GM23338 (cell line): ENCODE measurements around the gene ROBO1. TPM values are rescaled to one million over a fixed set of nuclear protein-coding genes. Genes with fewer than 3 reads are reported as not detected.

Experiments
- ATAC-seq: fragments of 200-7000 bp; cut with Tn5 transposase; 3 replicates; pipeline ENCODE4 v1.9.1; 2020
- DNase-seq: peaks from one replicate; pipeline ENCODE4 v3.0.0-alpha.2; 2015; ENCODE audit warnings: low spot score
- H2AFZ ChIP-seq: fragments of 200-600 bp; sonication (generic); 2 replicates; pipeline ENCODE4 v1.8.0; 2016; ENCODE audit warnings: antibody characterized with exemption, mild to moderate bottlenecking, moderate library complexity
- H3F3A ChIP-seq: fragments of 200-600 bp; sonication (generic); replicated peaks from 2 replicates; pipeline ENCODE4 v1.8.0; 2017; ENCODE audit warnings: antibody characterized with exemption, mixed run types, low read depth
- H3K27ac ChIP-seq: fragments of 200-600 bp; sonication (generic); 2 replicates; pipeline ENCODE4 v1.6.1; 2016; ENCODE audit warnings: low read depth
- H3K27me3 ChIP-seq: fragments of 200-600 bp; sonication (generic); 2 replicates; pipeline ENCODE4 v1.8.0; 2016; ENCODE audit warnings: mild to moderate bottlenecking, mixed run types, moderate library complexity; ENCODE audit not compliant: insufficient read depth
- H3K36me3 ChIP-seq: fragments of 200-600 bp; sonication (generic); 2 replicates; pipeline ENCODE4 v1.8.0; 2016; ENCODE audit warnings: mild to moderate bottlenecking; ENCODE audit not compliant: insufficient read depth
- H3K4me1 ChIP-seq: fragments of 200-600 bp; sonication (generic); 2 replicates; pipeline ENCODE4 v1.8.0; 2016; ENCODE audit warnings: mild to moderate bottlenecking, moderate library complexity; ENCODE audit not compliant: insufficient read depth
- H3K4me2 ChIP-seq: fragments of 200-600 bp; sonication (generic); 2 replicates; pipeline ENCODE4 v1.7.1; 2017; ENCODE audit warnings: mixed run types
- H3K4me3 ChIP-seq: fragments of 200-600 bp; sonication (generic); 2 replicates; pipeline ENCODE4 v1.6.1; 2016; ENCODE audit warnings: mixed run types
- H3K79me2 ChIP-seq: fragments of 200-600 bp; sonication (generic); replicated peaks from 2 replicates; pipeline ENCODE4 v1.8.0; 2017; ENCODE audit warnings: mild to moderate bottlenecking; ENCODE audit not compliant: insufficient read depth
- H3K9me2 ChIP-seq: fragments of 200-600 bp; sonication (generic); 2 replicates; pipeline ENCODE4 v1.8.0; 2017; ENCODE audit not compliant: insufficient read depth
- H4K20me1 ChIP-seq: fragments of 200-600 bp; sonication (generic); replicated peaks from 2 replicates; pipeline ENCODE4 v1.8.0; 2017; ENCODE audit warnings: mild to moderate bottlenecking; ENCODE audit not compliant: insufficient read depth
- H3K27ac Mint-ChIP-seq: 2 replicates; pipeline ENCODE4 v1.8.0; 2020; ENCODE audit warnings: inconsistent platforms, mild to moderate bottlenecking, moderate library complexity, mixed read lengths
- H3K27me3 Mint-ChIP-seq: 3 replicates; pipeline ENCODE4 v1.8.0; 2022; ENCODE audit warnings: low read depth, mild to moderate bottlenecking, moderate library complexity, mixed read lengths, inconsistent platforms; ENCODE audit not compliant: insufficient read depth, poor library complexity
- H3K36me3 Mint-ChIP-seq: 3 replicates; pipeline ENCODE4 v1.8.0; 2021; ENCODE audit warnings: low read depth, mild to moderate bottlenecking, inconsistent platforms, moderate library complexity, mixed read lengths
- H3K4me1 Mint-ChIP-seq: 3 replicates; pipeline ENCODE4 v1.8.0; 2020; ENCODE audit warnings: mild to moderate bottlenecking, inconsistent platforms, mixed read lengths
- H3K4me3 Mint-ChIP-seq: 3 replicates; pipeline ENCODE4 v1.8.0; 2021; ENCODE audit warnings: moderate library complexity, mild to moderate bottlenecking, inconsistent platforms, mixed read lengths
- H3K9me3 Mint-ChIP-seq: 3 replicates; pipeline ENCODE4 v1.8.0; 2020; ENCODE audit warnings: moderate library complexity, mild to moderate bottlenecking, inconsistent platforms, mixed read lengths
- CREB1 ChIP-seq: fragments of 250-450 bp; sonication (Bioruptor Pico); IDR thresholded peaks from 2 replicates; pipeline ENCODE4 v1.5.0; 2020; ENCODE audit warnings: low read depth, mild to moderate bottlenecking, moderate library complexity
- EZH2 ChIP-seq: fragments of 200-600 bp; sonication (generic); IDR thresholded peaks from one replicate; pipeline ENCODE4 v1.8.0; 2017; ENCODE audit warnings: antibody characterized with exemption, mild to moderate bottlenecking, low read depth; ENCODE audit not compliant: unreplicated experiment
- EZH2phosphoT487 ChIP-seq: fragments of 200-600 bp; sonication (generic); IDR thresholded peaks from one replicate; pipeline ENCODE4 v1.8.1; 2018; ENCODE audit warnings: antibody characterized with exemption; ENCODE audit not compliant: unreplicated experiment
- JUNB ChIP-seq: IDR thresholded peaks from one replicate; pipeline ENCODE4 v1.6.1; 2016; ENCODE audit warnings: antibody characterized with exemption; ENCODE audit not compliant: unreplicated experiment
- NANOG ChIP-seq: IDR thresholded peaks from 2 replicates; pipeline ENCODE4 v1.6.1; 2016; ENCODE audit warnings: antibody characterized with exemption, borderline replicate concordance
- REST ChIP-seq: IDR thresholded peaks from one replicate; pipeline ENCODE4 v1.6.1; 2018; ENCODE audit warnings: antibody characterized with exemption; ENCODE audit not compliant: unreplicated experiment
- STAT1 ChIP-seq: IDR thresholded peaks from one replicate; pipeline ENCODE4 v1.6.1; 2016; ENCODE audit warnings: antibody characterized with exemption; ENCODE audit not compliant: unreplicated experiment
- ZNF114 ChIP-seq: fragments of 250-450 bp; sonication (Bioruptor Pico); IDR thresholded peaks from 2 replicates; pipeline ENCODE4 v1.5.0; 2020; ENCODE audit warnings: mild to moderate bottlenecking, moderate library complexity
- ZNF331 ChIP-seq: fragments of 250-450 bp; sonication (Bioruptor Pico); IDR thresholded peaks from 2 replicates; pipeline ENCODE4 v1.5.0; 2020; ENCODE audit warnings: low read depth, mild to moderate bottlenecking, moderate library complexity
- ZNF462 ChIP-seq: fragments of 250-450 bp; sonication (Bioruptor Pico); IDR thresholded peaks from 2 replicates; pipeline ENCODE4 v1.5.0; 2020; ENCODE audit warnings: mild to moderate bottlenecking, moderate library complexity
- polyA plus RNA-seq: library from polyadenylated mRNA; unstranded; fragments of >200 nt; fragmentation: Nextera tagmentation; extraction: Ambion mirVana; gene quantifications from 2 replicates; pipeline ENCODE4 v1.2.1, GENCODE V29; 2016
- total RNA-seq: library from RNA; depleted of rRNA; stranded (reverse); fragments of >200 nt; shearing (Covaris generic); gene quantifications from 2 replicates; pipeline ENCODE4 v1.2.3, GENCODE V29; 2014

Gene ROBO1
- total and polyA plus RNA-seq, 2 experiments from 2014 or later, result 19.2 to 78.3 TPM

GRCh38 chr3:78588906-78589621 is 1178.7 kb downstream of the ROBO1 start (continued):
- no peak for TF ChIP-seq REST
- TF ChIP-seq ZNF462 (CRISPR knock-in tag), result no peak
- no peak for TF ChIP-seq NANOG

GRCh38 chr3:78580681-78581080 is 1187.1 kb downstream of the ROBO1 start:
- H3K27me3 Mint-ChIP-seq, result no peaks in the 10 kb centered on the region
- H3K9me3 Mint-ChIP-seq, result peaks cover 10% of the 10 kb centered on the region
- no peaks in the 10 kb centered on the region for H3K79me2 ChIP-seq
- peaks cover 11% of the 10 kb centered on the region for H3K36me3 Mint-ChIP-seq
- no peak overlapping the region for H3K4me3 Mint-ChIP-seq
- H3K9me2 ChIP-seq, result peaks cover 4% of the 10 kb centered on the region; the same call in 1 of the 2 replicates
- DNase-seq, result no peak
- no peaks in the 10 kb centered on the region for H3K27me3 ChIP-seq
- peak overlapping the region; percentile 89; the same call in 1 of the 2 replicates for H3K27ac Mint-ChIP-seq
- H3K4me1 ChIP-seq, result peaks cover 8% of the 10 kb centered on the region
- no peak overlapping the region for H3K4me3 ChIP-seq
- no peaks in the 10 kb centered on the region for H3F3A ChIP-seq
- H3K27ac ChIP-seq, result peak overlapping the region; percentile 84
- ATAC-seq, result no peak
- H3K4me2 ChIP-seq, result peak overlapping the region; percentile 15; the same call in 1 of the 2 replicates
- H3K4me1 Mint-ChIP-seq, result peaks cover 5% of the 10 kb centered on the region; the same call in 2 of the 3 replicates
- H2AFZ ChIP-seq, result no peak overlapping the region
- no peaks in the 10 kb centered on the region for H3K36me3 ChIP-seq
- no peaks in the 10 kb centered on the region for H4K20me1 ChIP-seq
- TF ChIP-seq NANOG, result no peak
- no peak for TF ChIP-seq ZNF331 (CRISPR knock-in tag)
- no peak for TF ChIP-seq EZH2
- no peak for TF ChIP-seq JUNB
- no peak for TF ChIP-seq CREB1 (CRISPR knock-in tag)
- no peak for TF ChIP-seq ZNF114
- TF ChIP-seq REST, result no peak
- TF ChIP-seq STAT1, result no peak
- TF ChIP-seq EZH2phosphoT487, result no peak
